Esophagus squamous epithelium (tissue), 4 donors: ENCODE results near the gene STK26.

ENCODE experiments used
- CTCF ChIP-seq, 6 experiments: fragments of 450-650 bp in 4 of 6; fragments of 200-600 bp in 2 of 6; sonication (generic) in 2 of 6; IDR thresholded peaks; one replicate each; pipeline ENCODE4 v1.5.1; 2016 to 2019; ENCODE audit warnings: antibody characterized with exemption in 6 of 6, mild to moderate bottlenecking in 4 of 6, moderate library complexity in 4 of 6
- POLR2A ChIP-seq, 4 donors: fragments of 450-650 bp; IDR thresholded peaks; one replicate each; pipeline ENCODE4 v1.6.1; 2017; ENCODE audit warnings: antibody characterized with exemption in 4 of 4, mild to moderate bottlenecking in 4 of 4, moderate library complexity in 3 of 4

DNA sequence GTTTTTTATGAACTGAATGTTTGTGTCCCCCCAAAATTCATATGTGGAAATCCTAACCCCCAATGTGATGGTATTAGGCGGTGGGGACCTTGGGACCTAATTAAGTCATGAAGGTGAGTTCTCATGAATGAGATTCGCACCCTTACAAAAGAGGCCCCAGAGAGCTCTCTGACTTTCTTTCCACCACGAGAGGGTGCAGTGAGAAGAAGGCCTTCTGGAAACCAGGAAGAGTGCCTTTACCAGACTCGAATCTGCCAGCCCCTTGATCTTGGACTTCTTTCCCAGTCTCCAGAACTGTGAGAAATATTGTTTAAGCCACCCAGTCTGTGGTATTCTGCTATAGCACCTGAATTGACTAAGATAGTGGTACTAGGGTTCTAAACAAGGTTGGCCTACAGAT lies 40.8 kb downstream of the STK26 start:
- TF ChIP-seq CTCF (IDR thresholded peaks at IDR 0.05): no peak
- no peak for TF ChIP-seq POLR2A (IDR thresholded peaks at IDR 0.05)
